Bronchial epithelial cell (primary cell): Measurements from ENCODE around the gene RGS5. TPM values are rescaled to one million over a fixed set of nuclear protein-coding genes. Genes with fewer than 3 reads are reported as not detected.

Source experiments
- DNase-seq: peaks from one replicate; pipeline ENCODE4 v3.0.0-alpha.2; 2010; ENCODE audit warnings: low read depth
- FAIRE-seq: peaks from 2 replicates; lab custom pipeline; 2011; peaks lifted over from hg19 to GRCh38; lab: Jason Lieb, UNC
- H3K27me3 ChIP-seq: 2 replicates; pipeline ENCODE4 v1.5.1; 2011; ENCODE audit warnings: low read length; ENCODE audit not compliant: control insufficient read depth, insufficient read depth
- H3K36me3 ChIP-seq: 2 replicates; pipeline ENCODE4 v1.5.1; 2011; ENCODE audit warnings: low read length; ENCODE audit not compliant: control insufficient read depth, insufficient read depth
- H3K4me3 ChIP-seq: 2 replicates; pipeline ENCODE4 v1.5.1; 2011; ENCODE audit warnings: mild to moderate bottlenecking, low read depth, low read length, control low read depth
- CTCF ChIP-seq: IDR thresholded peaks from 2 replicates; pipeline ENCODE4 v1.5.1; 2011; ENCODE audit warnings: mild to moderate bottlenecking, moderate library complexity, low read length, control low read depth, inconsistent platforms; ENCODE audit not compliant: insufficient read depth, severe bottlenecking
- total RNA-seq: library from RNA; depleted of rRNA; stranded (reverse); fragments of >200 nt; gene quantifications from 2 replicates; pipeline ENCODE4 v1.2.1, GENCODE V29; 2014

The RGS5 gene
- total RNA-seq, 1 donor from 2014 or later, result 3.9 TPM

GRCh38 chr1:163106364-163106987 lies 96.2 kb downstream of the RGS5 start:
- no peak for FAIRE-seq
- no peak overlapping the region for H3K4me3 ChIP-seq
- no peaks in the 10 kb centered on the region for H3K27me3 ChIP-seq
- no peaks in the 10 kb centered on the region for H3K36me3 ChIP-seq
- TF ChIP-seq CTCF, result no peak
- no peak for DNase-seq

GRCh38 chr1:163104385-163105099 lies 98.2 kb downstream of the RGS5 start:
- no peak for TF ChIP-seq CTCF
- FAIRE-seq, result no peak

GRCh38 chr1:163102590-163102989 lies 100.1 kb downstream of the RGS5 start:
- FAIRE-seq, result no peak
- DNase-seq, result no peak
- H3K36me3 ChIP-seq, result no peaks in the 10 kb centered on the region
- TF ChIP-seq CTCF, result no peak
- H3K4me3 ChIP-seq, result no peak overlapping the region
- H3K27me3 ChIP-seq, result no peaks in the 10 kb centered on the region

More at GRCh38 chr1:163104385-163105099, 98.2 kb downstream of the RGS5 start:
- no peak overlapping the region for H3K4me3 ChIP-seq
- no peaks in the 10 kb centered on the region for H3K36me3 ChIP-seq
- no peaks in the 10 kb centered on the region for H3K27me3 ChIP-seq
- DNase-seq, result no peak

- H3K36me3 ChIP-seq, result no peaks in the 10 kb centered on the region
- no peak for FAIRE-seq
- H3K27me3 ChIP-seq, result no peaks in the 10 kb centered on the region
- no peak for DNase-seq
- no peak overlapping the region for H3K4me3 ChIP-seq
- TF ChIP-seq CTCF, result no peak
Measured at GRCh38 chr1:163095213-163095612, 107.5 kb downstream of the RGS5 start.

- no peak for FAIRE-seq
Measured at GRCh38 chr1:163094589-163094988, 108.1 kb downstream of the RGS5 start.

More at GRCh38 chr1:163094589-163094988, 108.1 kb downstream of the RGS5 start:
- no peak overlapping the region for H3K4me3 ChIP-seq
- peak; percentile 20 for DNase-seq
- H3K36me3 ChIP-seq, result no peaks in the 10 kb centered on the region
- no peaks in the 10 kb centered on the region for H3K27me3 ChIP-seq
- TF ChIP-seq CTCF, result no peak
